Suprapubic skin (tissue), 4 donors: Measurements from ENCODE around the gene ALOXE3. TPM values are rescaled to one million over a fixed set of nuclear protein-coding genes. Genes with fewer than 3 reads are reported as not detected.

ENCODE experiments used
- DNase-seq, 2 donors: peaks; one replicate each; pipeline ENCODE4 v3.0.0-alpha.2; 2019; ENCODE audit warnings: low spot score in 2 of 2
- H3K27ac ChIP-seq: fragments of 200-600 bp; sonication (generic); one replicate; pipeline ENCODE4 v1.5.1; 2019
- H3K27me3 ChIP-seq: fragments of 200-600 bp; sonication (generic); one replicate; pipeline ENCODE4 v1.5.1; 2019
- H3K36me3 ChIP-seq: fragments of 200-600 bp; sonication (generic); one replicate; pipeline ENCODE4 v1.5.1; 2019
- H3K4me1 ChIP-seq: fragments of 200-600 bp; sonication (generic); one replicate; pipeline ENCODE4 v1.5.1; 2019
- H3K4me3 ChIP-seq: fragments of 200-600 bp; sonication (generic); one replicate; pipeline ENCODE4 v1.5.1; 2019; ENCODE audit warnings: mild to moderate bottlenecking
- H3K9me3 ChIP-seq: fragments of 200-600 bp; sonication (generic); one replicate; pipeline ENCODE4 v1.5.1; 2019
- EP300 ChIP-seq: sonication (generic); formaldehyde crosslinking; IDR thresholded peaks from one replicate; pipeline ENCODE4 v1.6.1; 2017; ENCODE audit warnings: antibody characterized with exemption
- POLR2A ChIP-seq, 2 donors: fragments of 450-650 bp; IDR thresholded peaks; one replicate each; pipeline ENCODE4 v1.6.1; 2017; ENCODE audit warnings: antibody characterized with exemption in 2 of 2, mild to moderate bottlenecking in 2 of 2, moderate library complexity in 2 of 2
- POLR2AphosphoS5 ChIP-seq, 3 donors: sonication (generic); formaldehyde crosslinking; IDR thresholded peaks; one replicate each; pipeline ENCODE4 v1.6.1; 2017; ENCODE audit warnings: antibody characterized with exemption in 3 of 3
- WGBS: methylation state at CpG from one replicate; pipeline ENCODE4 v1.1.5; 2018; 5-methylcytosine and 5-hydroxymethylcytosine counted together
- total RNA-seq, 4 donors: library from RNA; depleted of rRNA; stranded (reverse); fragments of >200 nt; gene quantifications; one replicate each; pipeline ENCODE4 v1.1.0, GENCODE V29; 2016
- TF ChIP-seq, protein P1 (sequence below), 2 donors: fragments of 200-600 bp in 1 of 2; fragments of 450-650 bp in 1 of 2; sonication (generic) in 1 of 2; IDR thresholded peaks; one replicate each; pipeline ENCODE4 v1.5.1; 2016 to 2019; ENCODE audit warnings: antibody characterized with exemption in 2 of 2, mild to moderate bottlenecking in 1 of 2, moderate library complexity in 1 of 2

ALOXE3 gene
- total RNA-seq, 4 donors from 2014 or later: 44.5 to 95.3 (median 69.9) TPM

DNA sequence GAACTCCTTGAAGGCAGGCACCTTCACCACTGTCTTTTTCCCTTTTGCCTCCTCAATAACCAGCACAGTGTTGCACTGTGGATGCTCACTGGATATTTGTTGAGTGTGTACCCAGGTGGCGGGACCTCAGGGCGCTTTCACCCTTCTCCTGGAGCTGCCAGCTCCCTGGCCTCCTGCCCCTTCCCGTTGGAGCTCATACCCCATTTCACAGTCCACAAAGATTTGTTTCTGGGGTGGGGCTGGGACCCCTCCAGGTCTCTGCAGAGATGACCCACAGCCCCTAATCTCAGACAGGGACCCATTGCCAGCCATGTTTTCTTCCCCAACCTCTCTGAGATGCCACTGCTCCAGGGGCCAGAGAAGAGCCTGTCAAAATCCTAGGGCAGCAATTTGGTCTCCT is 43.2 kb downstream of the ALOXE3 start:
- H3K27me3 ChIP-seq: peaks cover 86% of the 10 kb centered on the region
- H3K9me3 ChIP-seq: no peaks in the 10 kb centered on the region
- H3K36me3 ChIP-seq: no peaks in the 10 kb centered on the region
- WGBS: 86% methylated on average over 3 of the region's 3 CpGs
- no peak overlapping the region for H3K4me3 ChIP-seq
- DNase-seq: no peak
- no peak overlapping the region for H3K27ac ChIP-seq
- H3K4me1 ChIP-seq: peaks cover 32% of the 10 kb centered on the region
- TF ChIP-seq POLR2AphosphoS5 (IDR thresholded peaks at IDR 0.05) (no peak), EP300 (no peak), POLR2A (IDR thresholded peaks at IDR 0.05) (no peak)
- TF ChIP-seq, protein P1, sequence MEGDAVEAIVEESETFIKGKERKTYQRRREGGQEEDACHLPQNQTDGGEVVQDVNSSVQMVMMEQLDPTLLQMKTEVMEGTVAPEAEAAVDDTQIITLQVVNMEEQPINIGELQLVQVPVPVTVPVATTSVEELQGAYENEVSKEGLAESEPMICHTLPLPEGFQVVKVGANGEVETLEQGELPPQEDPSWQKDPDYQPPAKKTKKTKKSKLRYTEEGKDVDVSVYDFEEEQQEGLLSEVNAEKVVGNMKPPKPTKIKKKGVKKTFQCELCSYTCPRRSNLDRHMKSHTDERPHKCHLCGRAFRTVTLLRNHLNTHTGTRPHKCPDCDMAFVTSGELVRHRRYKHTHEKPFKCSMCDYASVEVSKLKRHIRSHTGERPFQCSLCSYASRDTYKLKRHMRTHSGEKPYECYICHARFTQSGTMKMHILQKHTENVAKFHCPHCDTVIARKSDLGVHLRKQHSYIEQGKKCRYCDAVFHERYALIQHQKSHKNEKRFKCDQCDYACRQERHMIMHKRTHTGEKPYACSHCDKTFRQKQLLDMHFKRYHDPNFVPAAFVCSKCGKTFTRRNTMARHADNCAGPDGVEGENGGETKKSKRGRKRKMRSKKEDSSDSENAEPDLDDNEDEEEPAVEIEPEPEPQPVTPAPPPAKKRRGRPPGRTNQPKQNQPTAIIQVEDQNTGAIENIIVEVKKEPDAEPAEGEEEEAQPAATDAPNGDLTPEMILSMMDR (IDR thresholded peaks at IDR 0.05): no peak

DNA sequence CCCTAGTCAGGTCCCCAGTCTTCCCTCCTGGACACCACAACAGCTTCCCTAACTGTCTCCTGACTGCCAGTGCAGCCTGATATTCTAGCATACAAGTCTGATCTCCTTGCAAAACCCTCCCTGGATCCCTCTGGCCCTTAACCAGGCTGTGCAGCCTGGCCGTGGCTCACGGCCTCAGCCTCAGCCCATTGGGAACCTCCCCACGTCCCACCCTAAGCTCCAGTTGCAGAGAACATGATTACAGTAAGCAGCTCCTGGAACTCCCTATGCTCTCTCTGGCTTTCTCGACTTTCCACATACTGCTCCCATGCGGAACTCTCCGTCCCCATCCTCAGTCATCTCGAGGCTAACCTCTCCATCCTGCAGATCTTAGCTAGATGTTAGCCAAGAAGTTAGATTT is 43.8 kb downstream of the ALOXE3 start:
- no peak for TF ChIP-seq POLR2A (IDR thresholded peaks at IDR 0.05)
- TF ChIP-seq, protein P1 (IDR thresholded peaks at IDR 0.05): no peak
- TF ChIP-seq POLR2AphosphoS5 (IDR thresholded peaks at IDR 0.05): no peak
- TF ChIP-seq EP300: no peak
- Histone ChIP-seq H3K27me3 (peaks cover 84% of the 10 kb centered on the region), H3K27ac (no peak overlapping the region), H3K36me3 (no peaks in the 10 kb centered on the region), H3K4me1 (peaks cover 27% of the 10 kb centered on the region), H3K9me3 (no peaks in the 10 kb centered on the region), H3K4me3 (no peak overlapping the region)
- no peak for DNase-seq
- 52% methylated on average over 7 of the region's 7 CpGs for WGBS

DNA sequence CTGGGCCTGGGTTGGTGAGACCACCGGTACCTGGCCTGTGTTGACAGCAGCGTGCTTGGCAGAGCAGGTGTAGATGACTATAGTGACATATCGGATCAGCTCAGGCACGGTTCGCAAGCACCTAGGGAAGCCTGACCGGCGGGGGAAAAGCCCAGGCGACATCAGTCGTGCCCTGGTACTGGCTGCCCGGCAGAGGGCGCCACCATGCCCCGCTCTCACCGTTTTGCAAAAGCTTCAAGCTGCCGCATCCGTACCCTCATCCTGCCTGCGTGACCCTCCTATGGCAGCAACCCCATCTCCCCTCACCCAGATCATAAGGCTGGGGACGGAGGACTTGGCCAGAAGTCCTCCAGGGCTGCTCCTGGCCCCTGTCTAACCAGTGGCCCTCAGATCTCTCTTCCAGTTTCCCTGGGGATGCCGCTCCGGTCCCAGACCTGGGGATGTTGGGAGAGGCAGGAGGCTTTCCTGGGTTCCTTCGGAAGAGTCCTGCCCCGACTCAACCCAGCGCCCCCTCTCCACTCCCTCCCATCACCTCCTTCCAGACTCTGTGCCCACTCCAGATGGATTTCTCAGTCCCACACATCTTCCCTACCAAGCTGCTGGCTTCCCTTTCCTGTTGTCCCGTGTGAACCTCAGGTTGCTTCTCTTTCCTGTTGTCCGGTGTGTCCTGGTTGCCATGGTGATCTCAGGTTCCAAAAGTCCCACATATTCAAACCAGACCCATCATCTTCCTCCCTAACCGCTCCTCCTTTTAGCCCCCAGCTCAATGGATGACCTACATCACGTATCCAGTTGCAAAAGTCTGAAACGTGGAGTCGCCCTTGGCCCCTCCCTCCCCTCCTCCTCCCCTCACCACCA is 44.5 kb downstream of the ALOXE3 start:
- Histone ChIP-seq H3K27ac (no peak overlapping the region), H3K27me3 (peaks cover 77% of the 10 kb centered on the region), H3K36me3 (no peaks in the 10 kb centered on the region), H3K9me3 (no peaks in the 10 kb centered on the region), H3K4me1 (peaks cover 21% of the 10 kb centered on the region), H3K4me3 (peak overlapping the region; percentile 6)
- no peak for DNase-seq
- 6% methylated on average over 28 of the region's 28 CpGs for WGBS
- no peak for TF ChIP-seq POLR2A (IDR thresholded peaks at IDR 0.05)
- TF ChIP-seq, protein P1 (IDR thresholded peaks at IDR 0.05): peak; percentile 56 to 95

DNA sequence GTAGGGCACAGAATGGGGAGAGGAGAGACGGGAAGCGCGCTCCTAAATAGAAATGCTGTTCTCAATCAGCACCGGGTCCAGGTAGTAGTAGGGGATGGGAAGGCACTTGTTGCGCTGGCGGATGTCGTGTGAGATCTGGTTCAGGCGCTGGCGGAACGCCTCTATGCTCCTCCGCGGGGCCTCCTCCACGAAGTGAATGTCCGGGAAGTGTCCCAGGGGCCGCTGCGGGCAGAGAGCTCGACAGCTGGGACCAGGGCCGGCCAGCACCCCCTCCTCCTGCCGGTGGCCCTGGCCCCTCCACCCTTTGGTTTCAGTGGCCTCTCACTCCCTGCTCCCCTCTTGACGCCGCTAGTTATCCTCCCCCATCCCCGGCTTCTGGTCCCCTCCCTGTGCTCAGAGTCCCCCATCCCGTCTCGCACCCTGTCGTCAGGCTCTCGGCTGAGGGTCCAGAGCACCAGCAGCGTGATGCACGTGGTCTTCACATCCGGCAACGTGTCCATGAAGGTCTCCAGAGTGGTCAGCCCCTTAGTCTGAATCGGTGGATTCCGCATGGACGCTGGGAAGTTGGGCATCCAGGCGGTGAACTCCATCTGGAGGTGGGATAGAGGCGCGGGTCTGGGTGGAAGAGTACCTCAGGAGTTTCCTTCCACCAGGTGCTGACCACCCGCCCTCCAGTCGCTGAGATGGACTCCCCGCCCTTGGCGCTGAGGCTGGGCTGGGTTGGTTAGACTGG is 45.4 kb downstream of the ALOXE3 start:
- TF ChIP-seq EP300: no peak
- TF ChIP-seq POLR2A (IDR thresholded peaks at IDR 0.05): no peak
- TF ChIP-seq POLR2AphosphoS5 (IDR thresholded peaks at IDR 0.05): no peak
- TF ChIP-seq, protein P1 (IDR thresholded peaks at IDR 0.05): no peak
- DNase-seq: no peak
- Histone ChIP-seq H3K27ac (no peak overlapping the region), H3K27me3 (peaks cover 69% of the 10 kb centered on the region), H3K4me1 (peaks cover 21% of the 10 kb centered on the region), H3K36me3 (no peaks in the 10 kb centered on the region), H3K9me3 (no peaks in the 10 kb centered on the region), H3K4me3 (peak overlapping the region; percentile 6)
- 2% methylated on average over 37 of the region's 40 CpGs for WGBS

DNA sequence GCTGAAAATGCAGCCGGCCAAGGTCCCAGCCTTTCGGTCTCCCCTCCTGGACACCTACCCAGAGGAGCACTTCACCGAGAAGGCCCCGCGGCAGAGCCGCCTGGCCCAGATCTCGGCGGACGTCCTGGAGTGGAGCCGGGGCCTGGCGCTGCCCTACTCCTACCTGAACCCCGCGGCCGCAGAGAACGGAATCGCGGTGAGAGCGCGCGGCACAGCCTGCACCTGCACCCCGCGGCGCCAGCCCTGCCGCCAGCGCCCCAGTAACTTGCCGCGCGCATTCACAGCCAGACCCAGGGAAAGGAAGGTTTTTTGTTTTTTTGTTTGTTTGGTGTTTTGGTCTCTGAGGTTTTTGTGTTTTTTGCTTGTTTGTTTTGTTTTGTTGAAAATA is 46.0 kb downstream of the ALOXE3 start:
- Histone ChIP-seq H3K9me3 (no peaks in the 10 kb centered on the region), H3K4me1 (peaks cover 21% of the 10 kb centered on the region), H3K4me3 (no peak overlapping the region), H3K27ac (no peak overlapping the region), H3K27me3 (peaks cover 64% of the 10 kb centered on the region), H3K36me3 (no peaks in the 10 kb centered on the region)
- WGBS: 0% methylated on average over 7 of the region's 28 CpGs
- DNase-seq: no peak
- no peak for TF ChIP-seq EP300
- no peak for TF ChIP-seq POLR2AphosphoS5 (IDR thresholded peaks at IDR 0.05)
- no peak for TF ChIP-seq POLR2A (IDR thresholded peaks at IDR 0.05)
- TF ChIP-seq, protein P1 (IDR thresholded peaks at IDR 0.05): no peak
